Kidney (tissue), 14 donors: ENCODE results near the gene GLS. TPM values are rescaled to one million over a fixed set of nuclear protein-coding genes. Genes with fewer than 3 reads are reported as not detected.
A peak's percentile ranks its signal among the peaks of the same experiment; 100 is the strongest.

Experiments
- DNase-seq, 5 donors: peaks; one replicate each; pipeline ENCODE4 v3.0.0-alpha.2; 2013 to 2020
- FAIRE-seq: peaks from 2 replicates; lab custom pipeline; 2012; peaks lifted over from hg19 to GRCh38; lab: Jason Lieb, UNC
- H3K27ac ChIP-seq, 2 donors: one replicate each; pipeline ENCODE4 v1.7.0; 2013; ENCODE audit warnings: low read depth in 2 of 2, low read length in 2 of 2, inconsistent platforms in 1 of 2
- H3K27me3 ChIP-seq: one replicate; pipeline ENCODE4 v1.7.1; 2013; ENCODE audit warnings: low read length, inconsistent platforms; ENCODE audit not compliant: control insufficient read depth, insufficient read depth
- H3K36me3 ChIP-seq, 3 donors: one replicate each; pipeline versions ENCODE4 v1.7.0 to v1.7.1; 2013; ENCODE audit warnings: low read length in 3 of 3, control low read depth in 1 of 3, inconsistent platforms in 1 of 3; ENCODE audit not compliant: insufficient read depth in 3 of 3, control insufficient read depth in 2 of 3
- H3K4me1 ChIP-seq, 3 donors: one replicate each; pipeline versions ENCODE4 v1.7.0 to v1.7.1; 2013; ENCODE audit warnings: low read length in 3 of 3, inconsistent platforms in 1 of 3, low read depth in 1 of 3; ENCODE audit not compliant: control insufficient read depth in 2 of 3, insufficient read depth in 2 of 3
- H3K4me3 ChIP-seq, 3 donors: one replicate each; pipeline versions ENCODE4 v1.7.0 to v1.8.1; 2013; ENCODE audit warnings: low read length in 3 of 3, control low read depth in 1 of 3, inconsistent platforms in 1 of 3
- H3K9ac ChIP-seq, 3 donors: one replicate each; pipeline versions ENCODE4 v1.7.0 to v1.7.1; 2013; ENCODE audit warnings: low read length in 3 of 3, control low read depth in 1 of 3, inconsistent platforms in 1 of 3
- H3K9me3 ChIP-seq, 3 donors: one replicate each; pipeline versions ENCODE4 v1.7.0 to v1.7.1; 2013; ENCODE audit warnings: low read length in 3 of 3, control low read depth in 1 of 3, inconsistent platforms in 1 of 3; ENCODE audit not compliant: control insufficient read depth in 2 of 3, insufficient read depth in 1 of 3
- CTCF ChIP-seq: IDR thresholded peaks from 3 replicates; pipeline ENCODE4 v1.5.1; 2012; ENCODE audit warnings: mild to moderate bottlenecking, moderate library complexity, borderline replicate concordance; ENCODE audit not compliant: insufficient read depth; ENCODE audit errors: extremely low read depth
- intact Hi-C: fragments of 100-400 bp; cut with DNase I; formaldehyde crosslinking; loops from one replicate; pipeline ENCODE4 v1.11.1; 2022
- polyA plus RNA-seq: library from polyadenylated mRNA; stranded (reverse); fragments of 350-450 nt; fragmentation: Illumina TruSeq; extraction: RNeasy Lipid Tissue Mini Kit (QIAGEN cat#74804); gene quantifications from one replicate; pipeline ENCODE4 v1.2.3, GENCODE V29; 2014; ENCODE audit warnings: low read depth, low replicate concordance; ENCODE audit not compliant: insufficient read depth
- total RNA-seq: library from RNA; stranded (reverse); fragmentation: NEBNext Ultra II Directional; extraction: Animal tissue kit (Norgen Biotek cat#: 25700); gene quantifications from one replicate; pipeline ENCODE4 v1.2.1, GENCODE V29; 2021
- donor health status: control.
- donor health status: control.
- donor health status: control.
- donor health status: control.
- donor health status: control.
- donor health status: DM: yes; HTN: yes; CAD: no.
- donor health status: Normal renal cell carcinoma (clear cell type).

Gene GLS
- total and polyA plus RNA-seq, 2 donors from 2014 or later: 196 to 230 TPM

DNA sequence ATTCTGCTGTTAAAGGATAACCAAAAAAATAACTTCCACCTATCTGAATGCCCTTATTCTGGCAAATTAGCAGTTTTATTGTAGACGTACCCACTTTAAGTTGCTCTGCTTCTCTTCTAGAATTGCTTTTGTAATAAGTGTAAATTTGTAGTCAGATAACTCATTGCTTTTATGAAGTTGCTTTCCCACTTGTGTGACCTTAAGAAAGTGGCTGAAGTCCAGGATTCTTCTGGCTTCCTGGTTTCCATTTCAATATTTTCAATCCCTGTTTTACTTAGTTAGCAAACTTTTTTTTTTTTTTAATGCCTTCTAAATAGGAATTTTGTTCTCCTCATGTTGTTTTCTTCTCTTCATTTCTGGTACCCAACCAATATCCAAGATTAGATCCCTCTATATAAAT, 59.8 kb downstream of the GLS start:
- peak in 1 of 5 donors; percentile 38 for DNase-seq
- H3K27me3 ChIP-seq: no peaks in the 10 kb centered on the region
- no peak for TF ChIP-seq CTCF
- H3K4me3 ChIP-seq: no peak overlapping the region
- peak overlapping the region in 1 of 2 donors; percentile 1 for H3K27ac ChIP-seq
- H3K36me3 ChIP-seq: no peaks in the 10 kb centered on the region
- peak; percentile 56 for FAIRE-seq
- peaks cover 3 to 30% (median 4%) of the 10 kb centered on the region in 3 donors for H3K4me1 ChIP-seq
- H3K9me3 ChIP-seq: no peaks in the 10 kb centered on the region
- intact Hi-C loops: no loop called here
- no peak overlapping the region for H3K9ac ChIP-seq

DNA sequence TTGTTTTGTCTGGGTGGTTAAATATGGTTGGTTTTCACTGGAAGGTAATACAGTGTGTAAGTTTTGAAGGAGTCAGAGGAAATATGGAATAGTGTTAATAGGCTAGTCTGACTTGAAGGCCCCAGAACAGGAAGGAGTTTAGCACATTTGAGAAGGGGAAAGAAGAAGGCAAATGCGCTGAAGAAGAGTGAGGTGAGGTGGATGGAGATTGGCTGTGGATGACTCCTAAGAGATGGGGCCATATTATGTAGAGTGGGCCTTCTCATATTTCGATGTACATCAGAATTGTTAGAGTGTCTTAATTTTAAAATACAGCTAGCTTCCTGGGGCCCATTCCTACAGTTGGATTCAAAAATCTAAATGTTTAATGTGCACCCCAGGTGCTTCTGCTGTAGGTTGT, 61.0 kb downstream of the GLS start:
- intact Hi-C loops: no loop called here
- no peak for DNase-seq
- FAIRE-seq: no peak
- H3K9ac ChIP-seq: no peak overlapping the region
- H3K9me3 ChIP-seq: no peaks in the 10 kb centered on the region
- H3K4me1 ChIP-seq: peaks cover 3 to 25% (median 4%) of the 10 kb centered on the region in 3 donors
- no peak overlapping the region for H3K4me3 ChIP-seq
- no peak overlapping the region for H3K27ac ChIP-seq
- no peak for TF ChIP-seq CTCF
- no peaks in the 10 kb centered on the region for H3K27me3 ChIP-seq
- H3K36me3 ChIP-seq: no peaks in the 10 kb centered on the region

DNA sequence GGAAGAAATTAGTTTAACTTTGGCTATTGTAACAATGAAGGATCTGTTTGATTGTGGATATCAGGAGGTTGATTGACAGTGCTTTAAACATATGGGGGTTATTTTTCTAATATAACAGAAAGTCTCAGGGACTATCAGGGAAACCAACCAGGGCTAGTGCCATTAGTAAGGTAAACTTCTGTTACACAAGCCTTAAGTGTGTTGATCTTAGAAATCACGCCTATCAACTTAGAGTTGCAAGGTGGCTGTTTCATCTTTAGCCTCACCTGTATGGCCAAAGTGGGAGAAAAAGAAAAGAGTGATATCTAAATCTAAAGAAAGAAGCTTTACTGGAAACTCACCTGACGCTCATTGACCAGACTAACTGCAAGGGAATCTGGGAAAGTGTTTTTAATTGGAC, 62.1 kb downstream of the GLS start:
- no peak overlapping the region for H3K9ac ChIP-seq
- no peak for TF ChIP-seq CTCF
- no peak for FAIRE-seq

DNA sequence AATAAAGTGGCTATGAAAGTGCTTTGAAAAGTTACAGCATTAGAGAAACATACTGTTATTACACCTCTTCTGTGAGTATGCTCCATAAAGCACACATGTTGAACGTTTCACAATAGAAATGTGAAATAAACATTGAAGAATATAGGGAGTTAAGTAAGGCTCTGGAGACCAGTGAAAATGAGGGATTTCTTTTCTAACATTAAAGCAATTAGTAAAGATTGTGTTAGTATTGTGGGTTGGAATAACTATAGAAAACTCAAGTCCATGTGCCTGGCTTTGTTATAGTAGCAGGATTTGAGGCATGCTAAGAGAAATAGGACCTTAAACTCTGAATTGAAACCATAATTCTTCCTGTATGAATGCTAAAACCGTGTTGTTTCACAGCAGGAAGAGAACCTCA, 63.1 kb downstream of the GLS start:
- H3K4me1 ChIP-seq: peaks cover 7 to 37% (median 13%) of the 10 kb centered on the region in 3 donors

More for the DNA sequence above, 62.1 kb downstream of the GLS start:
- DNase-seq: no peak
- H3K9me3 ChIP-seq: no peaks in the 10 kb centered on the region
- intact Hi-C loops: no loop called here
- peaks cover 3 to 36% (median 7%) of the 10 kb centered on the region in 3 donors for H3K4me1 ChIP-seq
- no peaks in the 10 kb centered on the region for H3K27me3 ChIP-seq
- H3K27ac ChIP-seq: peak overlapping the region in 1 of 2 donors; percentile 1
- no peaks in the 10 kb centered on the region for H3K36me3 ChIP-seq
- no peak overlapping the region for H3K4me3 ChIP-seq

More for the DNA sequence above, 63.1 kb downstream of the GLS start:
- no peaks in the 10 kb centered on the region for H3K27me3 ChIP-seq
- no peaks in the 10 kb centered on the region for H3K9me3 ChIP-seq
- FAIRE-seq (no peak), DNase-seq (no peak)
- H3K27ac ChIP-seq: no peak overlapping the region
- no peak overlapping the region for H3K4me3 ChIP-seq
- intact Hi-C loops: no loop called here
- no peak for TF ChIP-seq CTCF
- H3K36me3 ChIP-seq: no peaks in the 10 kb centered on the region
- H3K9ac ChIP-seq: no peak overlapping the region
